ENCODE results near the gene PATJ. TPM values are rescaled to one million over a fixed set of nuclear protein-coding genes. Genes with fewer than 3 reads are reported as not detected.

PATJ gene
- total RNA-seq, 4 donors from 2014 or later: 10.6 to 44.8 (median 26.1) TPM

GRCh38 chr1:61953076-61953789 lies 211.0 kb downstream of the PATJ start:
- no peaks in the 10 kb centered on the region for H3K9me3 ChIP-seq
- TF ChIP-seq POLR2A (IDR thresholded peaks at IDR 0.05) (no peak), CTCF (IDR thresholded peaks at IDR 0.05) (no peak)
- H3K27ac ChIP-seq: no peak overlapping the region
- intact Hi-C loops (cut with DNase I; ENCODE audit: low total_unique reads): no loop called here
- no peak for DNase-seq
- no peak overlapping the region for H3K4me3 ChIP-seq
- H3K36me3 ChIP-seq: no peaks in the 10 kb centered on the region
- H3K27me3 ChIP-seq: no peaks in the 10 kb centered on the region
- H3K4me1 ChIP-seq: no peaks in the 10 kb centered on the region

- Histone ChIP-seq H3K36me3 (no peaks in the 10 kb centered on the region), H3K9me3 (no peaks in the 10 kb centered on the region), H3K4me1 (no peaks in the 10 kb centered on the region), H3K27me3 (no peaks in the 10 kb centered on the region), H3K4me3 (no peak overlapping the region), H3K27ac (no peak overlapping the region)
- DNase-seq: no peak
- TF ChIP-seq POLR2A (IDR thresholded peaks at IDR 0.05) (no peak), CTCF (IDR thresholded peaks at IDR 0.05) (no peak)
- intact Hi-C loops (cut with DNase I; ENCODE audit: low total_unique reads): no loop called here
Measured at GRCh38 chr1:61953790-61954150, 211.5 kb downstream of the PATJ start.

GRCh38 chr1:61955261-61955660 lies 213.0 kb downstream of the PATJ start:
- Histone ChIP-seq H3K4me3 (no peak overlapping the region), H3K9me3 (no peaks in the 10 kb centered on the region), H3K4me1 (no peaks in the 10 kb centered on the region), H3K27ac (no peak overlapping the region), H3K36me3 (no peaks in the 10 kb centered on the region), H3K27me3 (no peaks in the 10 kb centered on the region)
- TF ChIP-seq CTCF (IDR thresholded peaks at IDR 0.05): no peak
- TF ChIP-seq POLR2A (IDR thresholded peaks at IDR 0.05): no peak
- no peak for DNase-seq
- intact Hi-C loops (cut with DNase I; ENCODE audit: low total_unique reads): no loop called here

DNA sequence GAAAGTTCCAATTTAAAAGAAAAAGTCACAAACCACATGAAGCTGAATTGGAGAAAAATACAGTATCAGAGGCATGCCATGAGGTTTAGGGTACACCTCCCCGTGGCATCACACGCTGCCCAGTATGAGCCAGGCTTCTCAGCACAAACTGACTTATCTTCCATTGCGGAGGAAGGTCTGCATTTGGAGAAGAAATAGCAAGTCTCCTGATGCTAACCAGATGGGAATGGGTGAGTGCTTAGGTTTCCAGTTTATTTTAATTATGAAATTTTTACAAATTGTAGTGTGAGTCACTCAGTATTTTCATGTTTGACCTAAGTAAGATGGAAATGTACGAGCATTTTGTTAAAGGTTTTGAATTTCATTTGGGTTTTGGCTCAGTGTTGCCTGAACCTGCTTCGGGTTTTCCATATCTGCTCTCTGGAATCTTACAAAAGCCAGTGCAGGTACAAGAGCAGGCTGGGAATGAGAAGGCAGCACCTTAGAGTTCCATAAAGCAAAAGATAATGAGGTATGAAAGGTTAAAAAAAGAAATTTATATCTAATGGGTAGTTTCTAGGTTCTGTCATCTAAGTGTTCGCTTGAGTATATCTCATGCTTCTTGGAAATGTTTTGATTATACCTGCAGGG lies 213.9 kb downstream of the PATJ start:
- no peak overlapping the region for H3K4me3 ChIP-seq
- H3K9me3 ChIP-seq: no peaks in the 10 kb centered on the region
- no peak for TF ChIP-seq CTCF (IDR thresholded peaks at IDR 0.05)
- TF ChIP-seq POLR2A (IDR thresholded peaks at IDR 0.05): no peak
- no peaks in the 10 kb centered on the region for H3K27me3 ChIP-seq
- intact Hi-C loops (cut with DNase I; ENCODE audit: low total_unique reads): no loop called here
- no peaks in the 10 kb centered on the region for H3K4me1 ChIP-seq
- H3K27ac ChIP-seq: no peak overlapping the region
- DNase-seq: no peak
- no peaks in the 10 kb centered on the region for H3K36me3 ChIP-seq

- H3K27me3 ChIP-seq: no peaks in the 10 kb centered on the region
- no peak for DNase-seq
- TF ChIP-seq POLR2A (IDR thresholded peaks at IDR 0.05): no peak
- no peak for TF ChIP-seq CTCF (IDR thresholded peaks at IDR 0.05)
- no peaks in the 10 kb centered on the region for H3K9me3 ChIP-seq
- H3K4me1 ChIP-seq: no peaks in the 10 kb centered on the region
- no peaks in the 10 kb centered on the region for H3K36me3 ChIP-seq
- no peak overlapping the region for H3K4me3 ChIP-seq
- intact Hi-C loops (cut with DNase I; ENCODE audit: low total_unique reads): no loop called here
- no peak overlapping the region for H3K27ac ChIP-seq
Measured at GRCh38 chr1:61956784-61957183, 214.5 kb downstream of the PATJ start.
